ENCODE measurements around the gene RFTN1.

The RFTN1 gene

DNA sequence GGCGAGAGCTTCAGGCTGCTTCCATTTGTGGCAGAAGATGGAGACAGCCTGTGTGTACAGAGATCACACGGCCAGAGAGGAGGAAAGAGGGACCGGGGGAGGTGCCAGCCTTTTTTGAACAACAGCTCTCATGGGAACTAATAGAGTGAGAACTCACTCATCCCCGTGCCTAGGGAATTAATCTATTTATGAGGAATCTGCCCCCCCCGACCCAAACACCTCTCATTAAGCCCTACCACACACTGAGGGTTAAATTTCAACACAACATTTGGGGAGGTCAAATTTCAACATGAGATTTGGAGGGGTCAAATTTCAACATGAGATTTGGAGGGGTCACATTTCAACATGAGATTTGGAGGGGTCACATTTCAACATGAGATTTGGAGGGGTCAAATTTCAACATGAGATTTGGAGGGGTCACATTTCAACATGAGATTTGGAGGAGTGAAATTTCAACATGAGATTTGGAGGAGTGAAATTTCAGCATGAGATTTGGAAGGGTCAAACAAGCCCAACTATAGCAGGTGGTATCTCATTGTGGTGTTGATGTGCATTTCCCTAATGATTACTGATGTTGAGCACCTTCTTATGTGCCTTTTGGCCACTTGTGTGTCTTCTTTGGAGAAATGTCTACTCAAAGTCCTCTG, 20.6 kb upstream of the RFTN1 start:
- no peak overlapping the region for H3K4me3 ChIP-seq (ENCODE audit: low read depth, low read length)
- ChIA-PET CTCF (interaction anchor here (1.2 to 1.7 kb wide), 2 partner anchors 12 to 134 kb away, joined by 3 to 5 read pairs; no protein-coding TSS in a partner anchor), POLR2A (no interaction called here)
- DNase-seq (ENCODE audit: low read depth, low spot score), result no peak
- TF ChIP-seq, protein P1, sequence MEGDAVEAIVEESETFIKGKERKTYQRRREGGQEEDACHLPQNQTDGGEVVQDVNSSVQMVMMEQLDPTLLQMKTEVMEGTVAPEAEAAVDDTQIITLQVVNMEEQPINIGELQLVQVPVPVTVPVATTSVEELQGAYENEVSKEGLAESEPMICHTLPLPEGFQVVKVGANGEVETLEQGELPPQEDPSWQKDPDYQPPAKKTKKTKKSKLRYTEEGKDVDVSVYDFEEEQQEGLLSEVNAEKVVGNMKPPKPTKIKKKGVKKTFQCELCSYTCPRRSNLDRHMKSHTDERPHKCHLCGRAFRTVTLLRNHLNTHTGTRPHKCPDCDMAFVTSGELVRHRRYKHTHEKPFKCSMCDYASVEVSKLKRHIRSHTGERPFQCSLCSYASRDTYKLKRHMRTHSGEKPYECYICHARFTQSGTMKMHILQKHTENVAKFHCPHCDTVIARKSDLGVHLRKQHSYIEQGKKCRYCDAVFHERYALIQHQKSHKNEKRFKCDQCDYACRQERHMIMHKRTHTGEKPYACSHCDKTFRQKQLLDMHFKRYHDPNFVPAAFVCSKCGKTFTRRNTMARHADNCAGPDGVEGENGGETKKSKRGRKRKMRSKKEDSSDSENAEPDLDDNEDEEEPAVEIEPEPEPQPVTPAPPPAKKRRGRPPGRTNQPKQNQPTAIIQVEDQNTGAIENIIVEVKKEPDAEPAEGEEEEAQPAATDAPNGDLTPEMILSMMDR (IDR thresholded peaks at IDR 0.05; ENCODE audit: insufficient read depth, low read length, missing control alignments), result no peak

DNA sequence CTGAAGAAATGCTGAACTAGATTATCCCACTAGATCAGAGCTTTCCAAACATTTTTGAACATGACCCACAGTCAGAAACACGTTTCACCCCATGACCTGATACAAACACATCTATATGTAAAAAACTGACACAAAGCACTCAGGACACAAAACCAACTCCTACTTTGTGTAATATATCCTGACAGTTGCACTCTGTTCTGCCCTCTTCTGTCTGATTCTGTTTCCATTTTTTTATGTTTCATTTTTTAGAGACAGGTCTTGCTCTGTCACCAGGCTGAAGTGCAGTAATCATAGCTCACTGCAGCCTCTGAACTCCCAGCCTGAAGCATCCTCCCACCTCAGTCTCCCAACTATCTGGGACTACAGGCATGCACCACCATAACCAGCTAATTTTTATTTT, 15.8 kb upstream of the RFTN1 start:
- ChIA-PET POLR2A (interaction anchor here (1.4 kb wide), 1 partner anchor 20 kb away, joined by 3 read pairs; no protein-coding TSS in a partner anchor), CTCF (interaction anchor here (0.8 to 2.3 kb wide), 12 partner anchors 9 to 261 kb away, joined by 3 to 10 read pairs (median 6); no protein-coding TSS in a partner anchor)
- H3K4me3 ChIP-seq (ENCODE audit: low read depth, low read length), result no peak overlapping the region
- DNase-seq (ENCODE audit: low read depth, low spot score), result no peak
- TF ChIP-seq, protein P1 (IDR thresholded peaks at IDR 0.05; ENCODE audit: insufficient read depth, low read length, missing control alignments), result no peak

DNA sequence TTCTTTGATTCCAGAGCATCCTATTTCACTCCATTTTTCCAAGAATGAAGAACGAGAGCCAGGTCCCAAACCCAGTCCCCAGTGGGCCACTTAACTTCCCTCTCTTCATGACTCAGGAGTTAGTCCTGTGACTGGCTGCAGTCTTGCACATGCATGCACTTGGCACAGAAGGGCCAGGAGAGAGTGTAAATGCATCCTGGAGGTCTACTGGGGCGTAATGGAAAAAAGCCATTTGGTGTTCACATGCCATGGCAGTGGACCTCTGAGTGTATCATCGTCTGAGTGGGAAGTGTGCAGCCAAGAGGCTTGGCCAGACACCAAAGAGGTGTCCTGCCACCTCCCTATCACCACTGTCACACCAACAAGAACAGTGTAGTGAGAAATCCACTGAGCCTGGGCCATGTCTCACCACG, 15.1 kb upstream of the RFTN1 start:
- ChIA-PET POLR2A (interaction anchor here (1.4 kb wide), 1 partner anchor 19 kb away, joined by 3 read pairs; no protein-coding TSS in a partner anchor), CTCF (interaction anchor here (1.3 to 4.6 kb wide), 9 partner anchors 10 to 260 kb away, joined by 3 to 25 read pairs (median 8); no protein-coding TSS in a partner anchor)
- TF ChIP-seq, protein P1 (IDR thresholded peaks at IDR 0.05; ENCODE audit: insufficient read depth, low read length, missing control alignments), result no peak
- no peak for DNase-seq (ENCODE audit: low read depth, low spot score)
- H3K4me3 ChIP-seq (ENCODE audit: low read depth, low read length), result no peak overlapping the region

DNA sequence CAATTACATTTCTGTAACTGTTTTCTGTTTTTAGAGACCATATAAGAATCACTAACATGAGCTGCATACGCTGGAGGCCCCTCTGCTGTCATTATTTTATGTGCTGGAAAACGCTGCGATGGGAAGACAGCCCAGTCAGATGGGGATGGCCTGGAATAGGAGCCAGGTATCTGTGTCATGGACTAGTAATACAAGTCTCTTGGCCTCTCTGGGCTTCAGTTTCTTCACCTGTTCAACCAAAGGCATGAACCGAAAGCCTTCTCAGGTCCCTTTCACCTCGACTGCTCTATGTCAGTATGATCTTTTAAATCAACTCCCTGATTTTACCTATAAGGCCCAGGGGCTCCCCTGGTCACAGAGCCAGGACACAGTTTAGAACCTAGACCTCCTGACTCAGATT, 14.6 kb upstream of the RFTN1 start:
- TF ChIP-seq, protein P1 (IDR thresholded peaks at IDR 0.05; ENCODE audit: insufficient read depth, low read length, missing control alignments), result no peak
- no peak overlapping the region for H3K4me3 ChIP-seq (ENCODE audit: low read depth, low read length)
- POLR2A ChIA-PET, result no interaction called here
- CTCF ChIA-PET, result interaction anchor here (1.5 to 4.6 kb wide), 3 partner anchors 11 to 237 kb away, joined by 6 to 31 read pairs (median 25); no protein-coding TSS in a partner anchor
- DNase-seq (ENCODE audit: low read depth, low spot score), result no peak

DNA sequence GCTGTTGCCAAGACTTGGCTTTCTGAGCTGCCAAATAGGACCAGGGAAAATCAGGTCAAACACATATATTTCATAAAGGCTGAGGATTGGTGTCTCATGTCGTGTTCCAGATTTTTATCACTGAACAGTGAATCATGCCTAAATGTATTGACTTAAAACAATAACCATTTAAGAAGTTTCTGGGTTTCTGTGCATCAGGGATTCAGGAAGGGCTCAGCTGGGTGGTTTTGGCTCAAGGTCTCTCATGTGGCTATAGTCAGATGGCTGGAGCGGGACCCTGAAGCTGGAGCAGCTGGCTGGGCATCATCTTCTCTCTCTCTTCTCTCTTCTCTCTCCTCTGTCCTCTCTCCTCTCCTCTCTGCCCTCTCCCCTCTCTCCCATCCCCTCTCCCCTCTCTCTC, 10.7 kb upstream of the RFTN1 start:
- TF ChIP-seq, protein P1 (IDR thresholded peaks at IDR 0.05; ENCODE audit: insufficient read depth, low read length, missing control alignments), result no peak
- no peak for DNase-seq (ENCODE audit: low read depth, low spot score)
- POLR2A ChIA-PET, result no interaction called here
- H3K4me3 ChIP-seq (ENCODE audit: low read depth, low read length), result no peak overlapping the region
- CTCF ChIA-PET, result interaction anchor here (0.9 to 4.6 kb wide), 7 partner anchors 7 to 257 kb away, joined by 3 to 25 read pairs (median 4); no protein-coding TSS in a partner anchor

DNA sequence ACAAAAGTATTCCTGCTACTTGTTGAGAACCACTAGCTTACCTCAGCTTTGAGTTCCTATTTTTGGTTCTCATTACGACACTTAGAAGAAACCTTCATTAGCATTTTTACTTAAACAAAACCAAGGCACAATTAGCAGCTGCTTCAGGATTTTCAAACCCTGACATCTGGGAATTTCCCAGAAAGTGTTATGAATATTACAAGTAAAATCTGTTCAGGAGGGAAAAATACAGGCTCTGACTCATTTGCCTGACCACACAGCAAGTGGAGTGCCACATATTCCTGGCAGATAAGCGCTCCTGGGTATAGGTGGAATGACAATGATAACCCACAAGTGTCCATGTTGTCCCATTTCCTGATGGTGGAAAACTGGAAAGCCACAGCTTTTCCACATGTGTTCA, 10.3 kb upstream of the RFTN1 start:
- POLR2A ChIA-PET, result no interaction called here
- TF ChIP-seq, protein P1 (IDR thresholded peaks at IDR 0.05; ENCODE audit: insufficient read depth, low read length, missing control alignments), result no peak
- CTCF ChIA-PET, result interaction anchor here (0.9 to 4.6 kb wide), 7 partner anchors 7 to 256 kb away, joined by 3 to 25 read pairs (median 4); no protein-coding TSS in a partner anchor
- no peak overlapping the region for H3K4me3 ChIP-seq (ENCODE audit: low read depth, low read length)
- no peak for DNase-seq (ENCODE audit: low read depth, low spot score)

Data from AG04449 (cell line).